NCI-H345 treated with DMSO at 0.1 percent for 48 hours (cell line): ENCODE measurements around the gene DSTN.

Experiments
- DNase-seq: peaks from one replicate; lab custom pipeline; 2025; ENCODE audit not compliant: unreplicated experiment; lab: John Stamatoyannopoulos, UW

DSTN gene

DNA sequence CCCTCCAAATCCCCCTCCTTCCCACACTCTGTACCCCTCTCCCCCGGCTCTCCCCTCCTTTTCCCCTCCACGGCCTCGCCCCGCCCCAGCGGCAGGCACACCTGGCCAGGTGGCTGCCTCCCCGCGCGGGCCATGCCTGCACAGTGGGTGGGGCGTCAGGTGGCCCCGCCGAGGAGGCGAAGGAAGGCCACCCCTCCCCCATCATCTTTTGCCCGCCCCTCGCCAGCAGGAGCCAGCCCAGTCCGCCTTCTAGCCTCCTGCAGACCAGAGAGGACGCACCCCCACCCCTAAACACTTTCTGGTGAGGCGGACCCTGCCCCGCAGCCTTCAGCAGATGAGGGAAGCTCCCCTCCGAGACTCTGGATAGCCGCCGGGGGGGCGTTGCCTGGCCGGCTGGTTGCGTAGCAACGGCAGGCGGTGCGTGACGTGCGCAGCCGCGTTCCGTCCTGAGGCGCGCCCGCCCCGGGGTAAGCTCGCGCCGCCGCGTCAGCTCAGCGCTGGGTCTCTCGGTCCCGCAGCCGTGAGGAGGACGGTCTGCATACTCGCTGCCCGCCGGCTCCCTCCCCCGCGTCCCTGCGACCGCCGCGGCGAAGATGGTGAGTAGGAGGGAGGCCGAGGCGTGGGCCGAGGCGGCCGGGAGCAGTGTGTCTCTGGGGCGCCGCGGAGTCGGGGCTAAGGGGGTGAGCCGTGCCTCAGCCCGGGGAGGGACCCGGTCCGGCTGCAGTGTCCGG lies at the start of gene DSTN:
Gene DSTN (plus strand): TSS at position 460 of the 731 bp plus-strand sequence. CDS start 134 bp downstream, at position 594.
- DNase-seq = peak; percentile 88

DNA sequence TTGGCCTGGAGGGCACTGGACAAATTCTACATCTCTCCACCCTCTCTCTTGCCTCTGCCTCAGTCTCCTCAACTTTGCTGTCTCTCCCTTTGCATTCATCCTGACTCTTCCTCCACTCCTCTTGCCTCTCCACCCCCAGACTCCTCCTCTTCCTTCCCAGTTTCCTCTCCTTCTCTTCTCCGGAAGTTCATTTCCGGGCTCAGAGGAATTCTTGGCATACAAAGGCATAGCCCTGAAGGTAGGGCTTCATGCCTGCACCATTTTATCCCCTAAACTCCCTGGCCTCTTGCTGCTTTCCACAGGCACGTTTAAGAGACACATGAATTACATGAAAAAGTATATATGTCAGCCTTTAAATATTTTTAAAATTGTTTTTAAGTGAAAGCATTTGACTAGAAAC lies 49.3 kb upstream of the DSTN start:
- no peak for DNase-seq

DNA sequence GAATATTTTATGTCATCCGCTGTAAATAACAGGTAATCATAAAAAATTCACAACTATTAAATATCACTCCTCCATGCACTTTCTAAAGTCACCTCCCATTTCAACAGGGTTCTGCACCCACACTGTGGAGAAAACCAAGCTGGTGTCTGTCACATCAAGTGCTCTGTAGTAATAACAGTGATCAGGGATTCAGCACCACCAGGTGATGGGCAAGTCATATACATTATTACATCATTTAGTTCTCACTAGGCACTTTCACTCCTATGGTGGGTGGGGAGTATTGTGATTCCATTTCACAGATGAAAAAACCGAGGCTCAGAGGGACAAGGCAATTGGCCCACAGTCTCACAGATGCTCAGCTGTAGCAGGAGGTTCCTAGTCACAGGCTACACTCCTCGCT lies 47.3 kb upstream of the DSTN start:
- no peak for DNase-seq

DNA sequence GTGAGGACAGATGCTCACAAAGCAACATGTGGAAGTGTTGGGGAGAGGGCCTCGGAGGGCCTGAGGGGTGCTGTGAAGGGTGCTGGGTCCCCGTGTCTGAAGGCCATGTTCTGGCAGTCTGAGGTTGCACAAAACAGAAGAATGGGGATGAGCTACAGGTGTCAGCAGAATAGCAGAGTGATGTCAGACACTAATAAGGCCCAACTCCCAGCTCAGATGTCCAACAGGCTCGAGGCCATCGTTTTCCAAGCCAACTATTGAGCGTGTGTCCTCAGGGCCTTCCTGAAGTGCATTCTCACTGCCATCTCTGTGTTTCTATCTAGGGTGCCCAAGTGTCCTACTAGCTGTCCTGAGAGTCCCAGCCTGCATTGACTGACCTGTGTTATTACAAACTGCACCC lies 46.5 kb upstream of the DSTN start:
- DNase-seq = no peak

DNA sequence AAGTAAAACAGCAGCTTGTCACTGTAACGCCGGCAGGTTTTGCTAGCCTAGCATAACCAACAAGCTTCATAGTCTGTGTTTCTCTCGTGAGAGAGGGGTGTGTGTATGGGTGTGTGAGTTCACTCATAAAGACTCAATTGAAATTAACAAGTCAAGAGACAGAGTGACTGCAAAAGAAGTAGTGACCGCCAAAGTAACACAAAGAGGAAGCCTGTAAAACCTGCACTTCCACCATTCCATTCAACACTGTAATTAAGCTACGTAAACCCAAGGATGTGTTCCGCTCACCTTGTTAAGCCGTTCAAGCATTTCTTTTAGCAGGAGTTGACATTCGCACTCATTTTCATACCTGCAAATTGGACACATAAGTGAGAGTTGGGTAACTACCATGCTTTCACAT lies 45.3 kb upstream of the DSTN start:
- DNase-seq = no peak

DNA sequence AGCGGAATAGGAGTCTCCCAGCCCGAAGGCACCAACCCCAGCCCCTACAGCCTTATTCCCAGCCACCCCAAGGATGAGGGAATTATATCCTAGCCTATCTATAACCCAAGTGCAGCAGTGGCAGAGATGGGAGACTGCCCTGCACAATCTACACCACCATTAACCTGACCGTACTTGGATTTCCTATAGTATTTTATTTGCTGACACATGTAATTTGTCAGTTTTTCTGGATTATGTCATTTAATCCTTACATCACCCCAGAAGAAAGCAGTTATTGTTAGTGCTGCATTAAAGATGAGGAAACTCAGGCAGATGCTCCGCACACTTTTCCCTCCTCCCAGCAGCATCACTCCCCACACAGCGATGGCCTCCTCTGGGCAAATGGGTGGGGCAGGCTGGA lies 44.7 kb upstream of the DSTN start:
- no peak for DNase-seq

DNA sequence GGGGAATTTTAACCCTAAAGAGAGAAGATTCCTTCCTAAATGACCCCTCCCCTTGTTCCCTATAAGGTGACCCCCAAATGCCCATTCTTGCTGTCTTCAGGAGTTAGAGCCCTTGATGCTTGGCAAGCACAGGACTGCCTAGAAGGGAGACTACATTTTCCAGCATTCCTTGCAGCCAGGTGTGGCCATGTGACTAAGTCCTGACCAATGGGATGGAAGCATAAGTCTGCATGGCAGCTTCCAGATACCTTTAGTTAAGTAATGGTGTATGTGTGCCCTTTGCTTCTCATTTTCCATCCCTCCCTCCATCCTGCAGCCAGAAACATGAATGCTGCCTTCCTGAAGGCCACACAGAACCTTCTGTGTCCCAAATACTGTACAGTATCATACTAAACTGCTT lies 44.2 kb upstream of the DSTN start:
- DNase-seq = peak; percentile 16

DNA sequence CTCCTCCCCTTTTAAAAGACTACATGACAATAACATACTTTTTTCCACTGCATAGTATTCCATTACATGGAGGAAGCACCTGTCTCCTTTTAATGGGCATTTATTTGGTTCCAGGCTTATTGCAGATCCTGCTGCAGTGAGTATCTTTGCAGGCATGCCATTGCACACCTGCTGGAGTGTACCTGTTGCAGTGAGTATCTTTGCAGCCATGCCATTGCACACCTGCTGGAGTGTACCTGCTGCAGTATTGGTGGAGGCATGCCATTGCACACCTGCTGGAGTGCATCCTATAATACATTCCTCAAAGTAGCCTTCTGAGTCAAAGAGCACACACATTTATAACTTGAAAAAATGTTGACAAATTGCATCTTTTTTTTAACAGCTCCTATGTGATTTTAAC lies 40.3 kb upstream of the DSTN start:
- DNase-seq = no peak

DNA sequence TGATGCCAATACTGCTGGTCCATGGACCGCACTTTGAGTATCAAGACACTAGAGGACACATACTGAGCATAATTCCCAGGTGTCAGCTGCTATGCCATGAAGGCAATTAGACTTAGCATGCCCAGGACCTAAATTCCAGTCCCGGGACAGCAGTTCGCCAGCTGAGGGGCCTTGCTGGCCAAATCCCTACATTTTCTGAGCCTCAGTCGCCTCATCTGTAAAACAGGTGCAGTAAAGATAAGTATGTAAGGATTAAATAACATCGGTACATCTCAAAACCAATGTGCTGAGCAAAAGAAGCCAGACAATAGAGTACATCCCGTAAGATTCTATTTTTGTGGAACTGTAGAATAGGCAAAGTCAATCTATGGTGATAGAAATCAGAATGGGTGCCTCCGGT lies 39.7 kb upstream of the DSTN start:
- no peak for DNase-seq

DNA sequence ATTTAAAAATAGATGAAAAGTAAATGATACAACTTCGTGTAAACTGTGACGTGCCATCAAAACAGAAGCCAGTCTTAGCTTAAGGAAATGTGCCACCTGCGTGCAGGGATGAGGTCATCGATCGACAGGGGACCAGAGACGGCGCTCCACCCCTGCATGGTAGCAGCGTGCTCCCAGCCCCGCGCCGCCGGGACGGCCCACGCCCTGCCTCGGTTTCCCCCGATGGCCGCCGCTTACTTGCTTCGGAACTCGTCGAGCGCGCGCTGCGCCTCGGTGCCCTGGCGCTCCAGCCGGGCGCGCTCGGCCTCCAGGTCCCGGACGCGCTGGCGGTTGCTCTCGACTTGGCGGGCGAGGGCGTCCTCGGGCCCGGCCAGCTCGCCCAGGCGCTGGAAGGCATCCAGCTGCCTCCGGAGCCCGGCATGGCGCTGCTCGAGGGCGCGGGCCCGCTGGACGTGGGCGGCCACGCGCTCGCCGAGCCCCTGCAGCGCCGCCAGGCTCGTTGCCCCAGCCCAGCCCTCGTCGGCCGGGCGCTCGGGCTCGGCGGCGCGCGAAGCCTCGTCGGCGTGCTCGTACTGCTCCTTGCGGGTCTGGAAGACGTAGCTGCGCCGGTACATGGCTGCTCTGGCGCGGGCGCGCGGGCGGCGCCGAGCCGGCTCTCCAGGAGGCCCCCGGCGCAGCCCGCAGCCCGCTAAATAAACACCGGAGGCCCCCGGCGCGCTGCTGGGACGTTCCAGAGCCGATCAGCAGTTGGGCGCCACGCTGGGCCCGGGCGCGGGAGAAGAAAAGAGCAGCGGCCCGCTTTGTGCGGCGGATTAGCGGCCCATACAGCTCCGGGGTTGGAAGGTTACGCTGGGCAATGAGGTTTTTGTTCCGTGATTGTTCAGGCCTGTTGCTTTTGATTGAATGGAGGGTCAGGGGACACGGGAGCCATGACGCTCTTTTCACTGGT lies 38.9 kb upstream of the DSTN start, which contains the start of gene BFSP1:
Gene BFSP1 (minus strand): TSS at position 664 of the 949 bp plus-strand sequence. CDS start 50 bp downstream, at position 614.
- peak; percentile 57 for DNase-seq

DNA sequence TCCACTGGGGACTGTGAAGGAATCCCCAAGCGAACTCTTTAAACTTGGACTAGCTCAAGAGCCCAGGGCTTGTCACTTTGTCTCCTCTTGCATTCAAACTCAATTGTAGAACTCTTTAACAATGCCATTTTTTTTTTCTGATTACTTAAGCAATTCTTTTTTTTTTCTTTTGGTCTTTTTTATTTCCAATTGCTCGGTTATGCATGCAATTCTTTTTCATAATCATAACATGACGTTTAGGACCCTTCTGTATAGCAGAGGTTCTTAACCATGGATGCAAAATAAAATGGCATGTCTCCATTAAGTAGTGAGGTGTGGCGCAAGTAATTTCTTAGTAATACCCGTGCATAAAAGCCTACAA lies 38.2 kb upstream of the DSTN start:
- no peak for DNase-seq

DNA sequence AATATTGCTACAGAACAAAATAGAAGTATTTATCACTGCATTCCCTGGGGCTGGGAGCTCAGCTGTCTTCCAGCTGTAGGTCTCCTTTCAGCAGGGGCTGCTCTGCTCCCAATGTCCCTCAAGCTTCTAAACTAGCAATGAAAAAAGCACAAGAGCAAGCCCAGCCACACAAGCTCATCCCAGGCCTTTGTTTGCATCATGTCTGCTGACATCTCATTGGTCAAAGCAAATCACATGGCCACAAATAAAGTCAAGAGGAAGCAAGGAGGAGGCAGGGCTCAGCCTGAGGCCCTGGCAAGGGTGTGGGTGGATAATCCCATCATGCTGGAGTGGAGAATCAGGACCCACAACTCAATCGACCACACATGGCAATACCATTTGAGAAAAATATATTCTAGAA lies 36.5 kb upstream of the DSTN start:
- DNase-seq = peak; percentile 6

DNA sequence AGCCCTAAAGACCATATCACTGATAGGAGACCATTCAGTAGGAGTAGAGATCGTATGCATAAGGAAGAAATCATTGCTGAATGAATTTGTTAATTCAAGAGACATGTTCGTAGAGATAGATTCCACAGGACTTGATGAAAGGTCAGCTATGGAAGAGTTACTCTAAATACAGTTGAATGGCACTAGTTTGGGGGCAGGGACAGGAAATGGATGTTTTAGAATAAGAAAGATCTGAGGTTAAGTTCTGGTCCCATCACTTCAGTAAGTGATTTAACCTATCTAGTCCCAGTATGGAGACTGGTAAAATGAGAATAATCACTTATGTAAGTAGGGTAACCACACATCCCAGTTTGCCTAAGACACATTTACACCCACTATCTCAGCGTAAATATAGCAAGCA lies 35.8 kb upstream of the DSTN start:
- DNase-seq = no peak

DNA sequence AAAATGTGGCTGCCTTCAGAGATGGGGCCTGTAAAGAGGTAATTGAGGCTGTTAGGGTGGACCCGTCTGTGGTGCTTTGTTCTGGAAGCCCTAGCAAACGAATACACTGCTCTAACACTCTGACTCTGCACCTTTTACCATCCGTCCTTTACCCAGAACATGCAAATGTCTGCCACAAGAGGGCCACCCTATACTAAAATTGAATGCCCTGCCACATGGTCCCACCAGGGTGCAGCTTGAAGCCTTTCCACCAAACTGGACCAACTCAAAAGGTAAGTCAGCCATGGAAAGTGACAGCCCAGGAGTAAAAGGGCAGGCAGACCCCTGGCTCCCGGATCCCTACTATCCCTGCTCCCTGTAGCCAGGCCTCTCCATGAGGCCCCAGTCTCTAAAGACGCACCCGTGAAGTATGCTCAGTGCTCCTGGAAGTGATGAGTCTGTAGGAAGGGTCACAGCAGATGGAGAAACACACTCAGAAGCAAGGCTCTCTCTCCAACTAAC lies 32.9 kb upstream of the DSTN start:
- peak; percentile 69 for DNase-seq

DNA sequence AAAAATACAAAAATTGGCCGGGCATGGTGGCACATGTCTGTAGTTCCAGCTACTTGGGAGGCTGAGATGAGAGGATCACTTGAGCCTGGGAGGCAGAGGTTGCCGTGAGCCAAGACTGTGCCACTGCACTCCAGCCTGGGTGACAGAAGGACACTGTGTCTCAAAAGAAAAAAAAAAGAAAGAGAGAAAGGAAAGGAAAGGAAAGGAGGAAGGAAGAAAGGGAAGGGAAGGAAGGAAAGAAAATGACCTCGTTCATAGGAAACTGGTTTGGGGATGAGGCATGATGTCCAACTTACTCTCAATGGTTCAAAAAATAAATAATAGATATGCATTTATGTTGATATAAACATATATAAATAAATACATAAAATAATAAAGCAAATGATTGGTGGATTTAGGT lies 31.9 kb upstream of the DSTN start:
- DNase-seq = no peak

DNA sequence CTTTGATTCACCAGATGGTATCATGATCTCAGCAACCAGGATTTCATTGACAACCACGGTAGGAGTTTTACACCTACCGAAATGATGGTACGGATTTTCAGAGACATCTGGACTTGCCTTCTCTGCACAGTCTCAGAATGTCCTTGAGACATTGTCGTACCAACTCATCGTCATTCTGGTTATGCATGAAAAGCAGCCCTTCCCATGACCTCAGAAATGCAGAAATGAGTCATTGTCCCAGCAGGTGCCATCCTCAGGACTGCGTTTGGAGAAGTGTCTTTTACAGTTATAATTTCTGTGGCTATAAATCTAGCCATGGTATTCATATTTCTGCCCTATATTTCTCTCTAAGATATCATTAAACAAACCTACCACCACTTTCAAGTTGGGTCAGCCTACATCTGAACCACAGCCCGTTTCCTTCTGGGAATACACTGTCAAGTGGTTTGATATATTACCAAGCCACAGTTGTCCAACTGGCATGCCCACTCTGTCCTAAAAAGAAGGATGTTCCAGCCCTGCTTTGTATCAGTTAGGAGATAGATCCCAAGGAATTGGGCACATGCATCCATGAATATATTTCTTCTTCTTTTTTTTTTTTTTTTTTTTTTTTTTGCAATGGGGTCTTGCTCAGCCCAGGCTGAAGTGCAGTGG lies 31.2 kb upstream of the DSTN start:
- no peak for DNase-seq

DNA sequence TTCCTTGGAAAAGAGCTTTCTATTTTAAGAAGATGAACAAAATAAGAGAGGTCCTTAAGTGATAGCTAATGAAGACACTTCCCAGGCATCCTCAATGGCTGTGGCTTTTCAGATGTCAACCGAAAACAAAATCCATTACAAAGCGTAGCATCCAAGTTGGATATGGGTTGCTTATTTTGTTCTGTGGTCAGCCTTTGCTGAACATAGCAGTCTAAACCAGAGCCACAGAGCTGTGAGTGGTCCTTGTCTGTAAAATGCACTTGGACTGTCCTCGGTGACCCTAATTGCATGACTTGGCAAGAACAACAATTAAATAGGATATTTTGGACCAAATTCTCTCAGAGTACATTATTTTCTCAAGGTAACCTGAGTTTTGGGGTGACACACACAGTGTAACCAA lies 28.3 kb upstream of the DSTN start:
- DNase-seq = no peak

DNA sequence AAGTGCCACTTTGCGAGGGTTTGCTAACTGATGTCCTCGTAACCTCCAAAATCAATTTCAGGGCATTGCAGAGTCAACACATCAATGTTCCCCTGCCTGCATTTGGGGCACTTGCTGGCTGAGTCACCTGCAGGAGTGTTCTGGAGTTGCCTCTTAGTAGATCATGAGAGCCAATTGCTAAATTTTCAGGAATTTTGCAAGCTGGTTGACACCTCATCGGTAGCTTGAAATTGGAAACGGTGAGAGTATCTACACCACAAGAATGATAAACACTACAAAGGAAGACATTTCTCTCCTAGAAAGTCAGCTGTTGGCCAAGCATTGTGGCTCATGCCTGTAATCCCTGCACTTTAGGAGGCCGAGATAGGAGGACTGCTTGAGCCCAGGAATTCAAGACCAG lies 27.9 kb upstream of the DSTN start:
- DNase-seq = no peak

DNA sequence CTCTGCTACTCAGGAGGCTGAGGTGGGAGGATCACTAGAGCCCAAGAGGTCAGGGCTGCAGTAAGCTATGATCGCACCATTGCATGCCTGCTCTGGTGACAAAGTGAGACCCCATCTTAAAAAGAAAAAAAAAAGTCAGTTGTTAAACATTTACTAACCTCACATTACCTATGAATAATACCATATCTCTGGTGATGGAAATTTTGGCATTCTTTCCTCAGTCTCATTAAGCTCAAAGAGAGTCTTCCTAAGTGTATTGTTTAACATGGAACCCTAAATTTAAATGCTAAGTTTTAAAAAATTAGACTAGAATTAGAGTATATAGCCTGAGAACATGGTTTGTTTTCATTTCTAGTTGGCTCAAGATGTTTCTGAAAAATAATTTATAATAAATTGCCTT lies 27.4 kb upstream of the DSTN start:
- DNase-seq = no peak

DNA sequence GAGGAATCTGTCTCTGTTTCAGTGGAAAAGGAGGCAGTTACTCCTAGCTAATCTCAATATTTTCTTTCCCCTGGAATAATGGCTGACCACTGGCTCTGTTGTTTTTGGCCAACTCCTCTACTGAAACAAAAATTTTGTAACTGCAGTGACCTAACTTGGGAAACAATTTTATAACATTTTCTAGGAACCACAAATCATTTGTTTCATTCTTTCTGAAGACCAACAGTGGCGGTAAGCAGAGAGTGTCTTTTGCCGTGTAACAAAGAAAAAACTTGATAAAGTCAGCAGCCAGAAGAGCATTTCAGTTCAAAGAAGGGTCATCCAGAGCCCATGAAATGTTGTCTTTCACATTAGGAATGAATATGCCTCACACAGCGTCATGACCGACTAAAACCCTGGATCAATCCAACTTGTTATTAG lies 26.9 kb upstream of the DSTN start:
- DNase-seq = no peak

DNA sequence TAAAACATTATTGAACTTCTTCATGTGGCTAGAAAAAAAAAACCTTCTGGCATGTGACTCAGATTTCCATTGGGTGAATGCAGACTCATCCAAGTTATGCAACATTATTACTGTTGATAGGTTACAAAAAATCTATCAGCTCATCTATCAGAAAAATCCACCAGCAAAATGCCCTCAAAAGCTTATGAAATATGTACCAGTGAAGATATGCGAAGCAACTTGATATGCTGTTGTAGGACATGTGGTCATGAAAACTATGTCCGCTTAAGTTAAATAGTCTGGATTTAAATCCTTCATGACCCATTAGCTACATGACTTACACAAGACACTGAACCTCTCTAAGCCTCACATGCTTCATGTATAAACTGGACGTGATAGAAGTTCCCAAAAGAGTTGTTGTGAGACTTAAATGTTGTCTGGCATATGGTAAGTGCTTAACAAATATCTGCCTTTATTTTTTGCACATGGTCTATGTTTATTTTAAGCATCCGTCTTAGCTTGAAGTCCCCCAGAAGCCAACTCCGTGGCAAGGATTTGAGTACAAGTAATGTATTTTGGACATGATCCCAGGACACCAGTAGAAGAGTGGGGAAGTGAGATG lies 26.2 kb upstream of the DSTN start:
- DNase-seq = no peak
